ENCODE results near the gene AOX1.
"Not testable (repeated sequence)": the region's sequence is repeated elsewhere in the genome, so short reads cannot be mapped to it uniquely, and the experiment has no call there.

AOX1 gene

DNA sequence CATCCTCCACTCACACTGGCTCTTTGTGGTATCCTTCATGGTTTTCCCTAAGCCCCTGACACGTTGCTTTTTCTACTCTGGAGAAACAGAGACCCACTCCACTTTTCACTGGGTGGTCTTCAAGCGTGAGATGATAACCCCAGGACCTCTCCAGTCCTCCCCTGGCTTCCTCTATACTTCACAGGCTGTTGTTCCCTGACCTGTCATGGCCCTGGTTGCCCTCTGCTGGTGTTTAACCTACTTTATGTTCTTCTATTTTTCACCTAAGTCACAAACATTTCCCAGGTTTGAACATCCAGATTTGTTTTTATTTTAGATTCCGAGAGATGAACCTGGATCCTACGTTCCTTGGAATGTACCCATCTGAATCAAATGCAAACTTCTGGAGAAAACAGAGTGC, 84.5 kb downstream of the AOX1 start:
- no peak for DNase-seq

DNA sequence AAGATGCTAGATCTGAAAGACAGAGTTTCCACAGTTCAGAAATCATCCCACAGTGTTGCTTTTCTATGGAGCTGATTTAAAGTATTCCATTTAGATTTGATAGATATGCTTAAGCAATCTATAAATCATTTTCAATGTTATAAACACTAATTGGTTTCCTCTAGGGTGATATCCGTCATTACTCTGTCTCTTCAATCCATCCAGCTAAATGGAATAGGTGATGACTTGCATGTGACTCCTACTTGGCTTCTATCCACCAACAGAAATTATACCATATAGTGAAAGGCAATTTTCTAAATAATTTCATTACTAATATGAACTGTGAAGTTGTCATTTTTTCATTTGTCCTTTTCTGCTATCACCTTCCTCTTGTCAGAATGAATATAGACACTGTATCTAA, 84.9 kb downstream of the AOX1 start:
- DNase-seq, result no peak

GRCh38 chr2:200673191-200673590, 87.4 kb downstream of the AOX1 start:
- DNase-seq, result no peak

DNA sequence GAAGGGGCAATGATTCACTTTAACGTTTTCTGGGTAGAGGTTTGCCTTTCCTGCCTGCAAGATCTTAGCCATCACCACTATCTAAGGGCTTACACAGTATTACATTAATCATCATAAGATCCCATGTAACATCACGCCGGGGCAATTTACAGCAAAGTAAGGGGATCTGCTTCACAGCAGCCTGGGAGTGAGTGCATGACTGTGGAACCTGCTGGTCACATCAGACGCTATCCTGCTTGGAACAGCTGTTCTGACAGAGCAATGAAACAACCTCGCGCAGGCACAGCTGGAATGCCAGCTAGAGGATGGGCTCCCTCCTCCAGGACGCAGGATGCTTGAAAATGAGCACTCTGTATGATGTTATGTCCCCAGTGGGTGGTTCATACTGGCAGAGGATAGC, 89.0 kb downstream of the AOX1 start:
- DNase-seq, result no peak

DNA sequence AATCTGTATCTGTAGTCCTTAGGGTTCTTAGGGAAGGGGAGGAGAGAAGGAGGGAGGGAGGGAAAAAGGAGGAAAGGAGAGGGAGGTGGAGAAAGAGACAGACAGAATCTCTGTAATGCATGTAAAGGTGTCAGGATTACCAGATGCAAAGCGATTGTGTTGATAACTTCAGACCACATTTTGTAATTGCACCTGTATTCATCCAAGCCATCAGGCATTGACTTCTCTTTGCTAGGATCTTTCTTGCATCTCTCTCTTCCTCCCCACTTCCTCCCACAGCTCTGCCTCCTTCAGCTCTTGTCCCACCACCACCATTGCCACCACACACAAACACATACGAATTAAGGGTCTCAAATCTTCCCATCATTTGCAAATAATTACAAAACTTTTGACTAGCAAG, 91.4 kb downstream of the AOX1 start:
- no peak for DNase-seq

- DNase-seq, result no peak
These were observed 92.1 kb downstream of the AOX1 start for GRCh38 chr2:200677721-200678532.

GRCh38 chr2:200679127-200679526, 93.3 kb downstream of the AOX1 start:
- DNase-seq, result no peak

DNA sequence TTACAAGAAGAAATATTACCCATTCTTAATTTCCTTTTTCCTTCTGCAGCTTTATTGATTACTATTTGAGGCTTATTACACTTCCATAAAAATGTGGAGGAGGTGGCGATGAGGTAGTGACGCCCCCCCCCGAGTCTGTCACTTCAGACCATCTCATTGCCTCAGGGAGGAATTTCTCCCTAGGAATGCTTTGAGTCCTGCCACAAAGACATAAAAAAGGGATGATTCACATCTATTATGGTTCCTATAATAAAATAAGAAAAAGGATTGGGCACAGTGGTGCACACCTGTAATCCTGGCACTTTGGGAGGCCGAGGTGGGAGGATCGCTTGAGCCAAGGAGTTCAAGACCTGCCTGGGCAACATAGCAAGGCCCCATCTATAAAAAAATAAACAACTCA, 93.7 kb downstream of the AOX1 start:
- DNase-seq, result no peak

DNA sequence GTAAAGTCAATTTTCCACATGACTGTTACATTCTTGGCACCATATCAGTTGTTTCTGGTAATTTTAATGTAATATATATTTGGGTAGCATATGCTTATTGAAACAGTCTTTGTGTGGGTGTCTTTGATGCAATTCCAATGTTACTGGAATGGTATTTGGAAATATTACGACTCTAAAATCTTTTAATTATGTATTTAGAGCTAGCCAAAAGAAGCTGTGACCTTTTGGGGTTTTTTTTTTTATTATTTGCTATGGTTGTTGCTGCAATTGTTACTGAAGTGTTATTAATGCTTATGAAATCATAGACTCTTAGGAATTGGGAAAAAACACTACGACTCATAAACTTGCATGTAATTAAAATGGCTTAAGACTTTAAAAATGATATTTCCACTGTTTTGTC, 95.9 kb downstream of the AOX1 start:
- peak; percentile 59 for DNase-seq

- not testable (repeated sequence) for DNase-seq
These were observed 96.6 kb downstream of the AOX1 start for GRCh38 chr2:200682407-200682806.

DNA sequence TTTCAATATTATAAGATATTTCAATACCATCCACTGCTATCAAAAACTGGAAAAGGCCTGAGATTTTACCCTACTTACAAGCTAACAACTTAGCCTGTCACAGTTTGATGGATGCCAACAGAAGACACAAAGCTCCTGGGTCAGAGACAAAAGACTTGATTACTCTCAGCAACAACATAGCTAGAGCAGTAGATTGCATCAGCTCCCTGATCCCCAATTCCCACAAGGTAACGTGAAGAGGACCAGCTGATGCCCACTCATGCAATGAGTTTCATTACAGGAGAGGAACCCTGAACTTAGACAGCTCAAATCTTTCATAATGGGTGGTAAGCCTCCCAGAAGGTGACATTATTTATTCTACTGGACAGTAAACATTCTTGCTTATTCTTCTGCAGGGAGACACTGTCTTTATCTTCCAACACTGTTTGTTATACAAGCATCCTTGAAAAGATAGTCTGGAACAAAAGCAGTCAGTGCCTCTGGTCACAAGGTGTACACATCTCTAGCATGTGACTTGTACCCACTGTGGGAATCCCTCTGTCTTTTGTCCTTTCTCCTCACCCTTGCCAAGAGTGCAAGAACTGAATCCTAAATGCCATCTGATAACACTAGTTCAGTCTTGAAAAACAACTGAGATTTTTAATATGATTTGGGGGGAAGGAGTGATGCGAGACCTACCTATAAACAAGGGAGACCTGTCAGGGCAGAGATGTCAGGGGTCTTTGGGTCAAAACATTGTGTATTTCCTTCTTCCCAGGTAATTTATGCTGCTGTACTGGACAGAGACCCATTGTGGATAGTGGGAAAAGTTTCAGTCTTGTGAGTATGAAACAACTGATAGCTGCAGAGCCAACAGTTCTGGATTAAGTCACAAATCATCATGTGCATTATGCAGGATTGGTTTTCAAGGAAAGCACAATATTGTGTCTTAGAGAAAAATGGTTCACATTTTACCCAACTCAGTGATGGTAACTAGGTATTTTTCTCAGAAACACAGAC, 102.4 kb downstream of the AOX1 start:
- no peak for DNase-seq

DNA sequence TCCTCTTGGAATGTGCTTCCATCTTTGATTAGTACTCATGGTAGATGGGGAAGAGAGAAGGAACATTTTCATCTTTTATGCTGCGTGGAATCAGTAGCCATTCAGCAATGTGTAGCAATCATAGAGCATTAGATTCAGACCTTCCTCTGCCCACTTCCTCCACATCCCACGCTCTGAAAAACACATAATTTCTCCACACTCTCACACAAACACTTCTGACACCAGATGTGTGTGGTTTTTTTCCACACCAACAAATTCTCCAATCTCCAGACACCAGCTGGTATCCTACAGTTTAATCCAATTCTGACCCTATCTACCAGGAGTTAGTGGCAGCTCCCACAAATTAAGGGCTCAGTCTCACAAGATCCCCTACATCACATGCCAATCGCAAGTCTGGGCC, 103.3 kb downstream of the AOX1 start:
- peak; percentile 58 for DNase-seq

GRCh38 chr2:200693836-200694470, 108.1 kb downstream of the AOX1 start:
- DNase-seq, result no peak

- peak; percentile 46 for DNase-seq
These were observed 109.4 kb downstream of the AOX1 start for GRCh38 chr2:200695191-200695590.

DNA sequence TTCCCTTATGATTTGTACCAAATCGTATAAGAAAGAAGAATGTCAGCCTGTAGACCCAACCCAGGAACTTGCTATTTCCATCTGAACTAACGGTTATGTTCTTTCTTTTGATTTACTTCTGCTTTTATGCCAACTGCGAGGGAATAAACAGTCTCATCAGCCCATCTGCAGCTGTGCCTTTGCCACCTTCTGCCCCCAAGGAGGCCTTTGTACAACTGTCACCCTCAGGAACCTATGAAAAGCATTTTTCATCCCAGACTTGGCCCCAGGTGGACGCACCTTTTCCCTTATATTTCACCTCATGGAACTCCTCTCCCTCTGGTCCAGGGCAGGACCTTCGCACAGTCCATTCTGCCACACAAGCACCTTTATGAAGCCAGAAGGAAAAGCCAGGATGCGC, 109.8 kb downstream of the AOX1 start:
- peak; percentile 9 for DNase-seq

GRCh38 chr2:200698217-200698616, 112.4 kb downstream of the AOX1 start:
- no peak for DNase-seq

DNA sequence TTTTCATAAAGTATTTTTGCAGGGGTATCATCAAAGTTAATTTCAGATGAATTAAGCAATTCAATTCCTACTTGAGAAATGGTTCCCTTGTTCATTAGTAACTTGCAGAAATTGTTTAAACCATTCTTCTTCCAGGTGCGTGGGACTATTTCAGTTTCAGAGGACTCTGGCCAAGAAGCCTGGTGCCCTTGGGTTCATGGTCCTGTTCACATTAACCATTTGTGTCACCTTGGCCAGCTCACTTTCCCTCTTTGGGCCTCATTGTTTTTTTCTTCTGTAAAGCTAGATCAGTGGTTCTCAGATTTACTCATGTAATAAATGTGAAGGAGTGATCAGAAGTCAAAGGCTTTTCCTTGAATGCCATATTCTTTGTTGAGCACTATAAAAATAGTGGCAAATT, 113.5 kb downstream of the AOX1 start:
- DNase-seq, result no peak

- DNase-seq, result no peak
These were observed 115.0 kb downstream of the AOX1 start for GRCh38 chr2:200700856-200701255.

DNA sequence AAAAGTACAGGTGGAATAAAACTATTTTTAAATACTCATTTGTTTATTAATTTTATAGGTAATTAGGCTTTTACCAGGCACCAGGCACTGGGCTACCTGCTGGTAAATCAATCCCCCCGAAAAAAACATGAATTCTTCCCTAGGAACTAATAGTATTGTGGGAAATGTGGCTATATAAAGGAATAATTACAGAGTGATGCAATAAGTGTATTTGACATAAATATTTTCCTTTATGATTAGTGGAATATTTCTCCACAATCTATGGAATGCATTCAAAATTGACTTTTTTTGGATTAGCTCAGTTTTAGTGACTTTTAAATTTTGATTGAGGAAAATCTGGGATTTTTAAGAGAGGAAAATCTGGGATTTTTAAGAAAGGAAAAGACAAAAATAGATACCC, 116.2 kb downstream of the AOX1 start:
- no peak for DNase-seq

GRCh38 chr2:200702646-200703118, 116.9 kb downstream of the AOX1 start:
- DNase-seq, result no peak

- peak; percentile 80 for DNase-seq
These were observed 117.5 kb downstream of the AOX1 start for GRCh38 chr2:200703127-200703925.

DNA sequence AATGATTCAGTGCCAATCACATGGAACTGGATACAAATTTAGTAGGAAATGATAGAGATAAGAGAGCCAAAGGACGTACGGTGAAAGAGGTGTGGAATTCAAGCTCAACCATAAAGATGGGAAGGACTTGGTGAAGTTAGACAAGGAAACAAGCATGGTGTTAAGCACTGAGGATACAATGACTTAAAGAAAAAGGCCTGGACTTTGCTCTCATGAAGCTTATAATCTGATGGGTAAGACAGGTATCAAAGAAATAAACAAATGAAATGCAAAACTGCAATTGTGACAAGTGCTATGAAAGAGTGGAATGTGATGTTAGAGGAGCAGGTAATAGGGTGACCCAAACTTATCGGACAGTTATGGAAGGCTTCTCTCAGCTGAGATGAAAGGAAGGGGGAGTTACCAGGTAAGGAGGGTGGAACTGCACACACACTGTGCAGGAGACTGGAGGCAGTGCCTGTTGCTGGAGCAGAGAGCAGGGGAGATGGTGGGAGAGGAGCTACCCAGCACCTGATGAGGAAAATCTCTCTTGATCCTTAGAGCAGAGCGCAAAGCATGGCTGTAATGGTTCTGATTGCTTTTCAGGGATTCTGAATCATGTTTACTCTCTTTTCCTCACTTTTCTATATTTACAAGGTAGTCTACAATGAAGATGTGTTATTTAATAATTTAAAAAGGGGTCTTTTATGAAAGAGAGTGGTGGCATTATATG, 118.3 kb downstream of the AOX1 start:
- no peak for DNase-seq

Data from suppressor macrophage treated with lipopolysaccharide for 4 hours (primary cell).